Measurements from ENCODE around the gene DLG1. TPM values are rescaled to one million over a fixed set of nuclear protein-coding genes. Genes with fewer than 3 reads are reported as not detected.
A peak's percentile ranks its signal among the peaks of the same experiment; 100 is the strongest.

Gene DLG1
- total RNA-seq, 1 donor from 2014 or later = 157 TPM

GRCh38 chr3:197289726-197290125 lies 8.7 kb downstream of the DLG1 start:
- peaks cover 59% of the 10 kb centered on the region for H3K4me1 Mint-ChIP-seq (ENCODE audit: low read depth)
- no peaks in the 10 kb centered on the region for H3K9me3 Mint-ChIP-seq (ENCODE audit: low read depth)
- DNase-seq (ENCODE audit: low spot score) = no peak
- peak overlapping the region; percentile 69 for H3K27ac Mint-ChIP-seq (ENCODE audit: unreplicated experiment)
- H3K36me3 Mint-ChIP-seq (ENCODE audit: low read depth) = peaks cover 27% of the 10 kb centered on the region
- TF ChIP-seq CTCF (IDR thresholded peaks at IDR 0.05) = no peak
- H3K4me3 Mint-ChIP-seq (ENCODE audit: unreplicated experiment) = no peak overlapping the region
- H3K27me3 Mint-ChIP-seq (ENCODE audit: low read depth) = no peaks in the 10 kb centered on the region

- Mint-ChIP-seq H3K4me1 (ENCODE audit: low read depth) (peaks cover 37% of the 10 kb centered on the region), H3K4me3 (ENCODE audit: unreplicated experiment) (no peak overlapping the region), H3K36me3 (ENCODE audit: low read depth) (peaks cover 26% of the 10 kb centered on the region), H3K27me3 (ENCODE audit: low read depth) (no peaks in the 10 kb centered on the region), H3K27ac (ENCODE audit: unreplicated experiment) (no peak overlapping the region), H3K9me3 (ENCODE audit: low read depth) (no peaks in the 10 kb centered on the region)
- no peak for TF ChIP-seq CTCF (IDR thresholded peaks at IDR 0.05)
- DNase-seq (ENCODE audit: low spot score) = no peak
Measured at GRCh38 chr3:197286678-197287077, 11.7 kb downstream of the DLG1 start.

GRCh38 chr3:197285557-197285956 lies 12.9 kb downstream of the DLG1 start:
- Mint-ChIP-seq H3K27me3 (ENCODE audit: low read depth) (no peaks in the 10 kb centered on the region), H3K4me1 (ENCODE audit: low read depth) (peaks cover 26% of the 10 kb centered on the region), H3K27ac (ENCODE audit: unreplicated experiment) (peak overlapping the region; percentile 15), H3K4me3 (ENCODE audit: unreplicated experiment) (no peak overlapping the region), H3K36me3 (ENCODE audit: low read depth) (peaks cover 29% of the 10 kb centered on the region), H3K9me3 (ENCODE audit: low read depth) (no peaks in the 10 kb centered on the region)
- TF ChIP-seq CTCF (IDR thresholded peaks at IDR 0.05) = no peak
- no peak for DNase-seq (ENCODE audit: low spot score)

GRCh38 chr3:197283045-197283444 lies 15.4 kb downstream of the DLG1 start:
- Mint-ChIP-seq H3K9me3 (ENCODE audit: low read depth) (no peaks in the 10 kb centered on the region), H3K4me3 (ENCODE audit: unreplicated experiment) (no peak overlapping the region), H3K27me3 (ENCODE audit: low read depth) (no peaks in the 10 kb centered on the region), H3K27ac (ENCODE audit: unreplicated experiment) (no peak overlapping the region), H3K36me3 (ENCODE audit: low read depth) (peaks cover 29% of the 10 kb centered on the region), H3K4me1 (ENCODE audit: low read depth) (peaks cover 25% of the 10 kb centered on the region)
- no peak for TF ChIP-seq CTCF (IDR thresholded peaks at IDR 0.05)
- no peak for DNase-seq (ENCODE audit: low spot score)

GRCh38 chr3:197281849-197282248 lies 16.6 kb downstream of the DLG1 start:
- Mint-ChIP-seq H3K9me3 (ENCODE audit: low read depth) (no peaks in the 10 kb centered on the region), H3K36me3 (ENCODE audit: low read depth) (peaks cover 28% of the 10 kb centered on the region), H3K27me3 (ENCODE audit: low read depth) (no peaks in the 10 kb centered on the region), H3K27ac (ENCODE audit: unreplicated experiment) (no peak overlapping the region), H3K4me3 (ENCODE audit: unreplicated experiment) (no peak overlapping the region), H3K4me1 (ENCODE audit: low read depth) (peaks cover 25% of the 10 kb centered on the region)
- TF ChIP-seq CTCF (IDR thresholded peaks at IDR 0.05) = no peak
- no peak for DNase-seq (ENCODE audit: low spot score)

Data from chondrocyte (in vitro differentiated cells).